Muscle layer of colon (tissue), 2 donors: ENCODE measurements around the gene FYCO1.

Experiments
- H3K27ac ChIP-seq: one replicate; pipeline ENCODE4 v1.7.0; 2013; ENCODE audit warnings: low read depth, mild to moderate bottlenecking, low read length, moderate library complexity
- H3K27me3 ChIP-seq, 2 donors: one replicate each; pipeline ENCODE4 v1.7.0; 2013; ENCODE audit warnings: low read length in 2 of 2, mild to moderate bottlenecking in 2 of 2; ENCODE audit not compliant: insufficient read depth in 2 of 2, control insufficient read depth in 1 of 2
- H3K36me3 ChIP-seq: one replicate; pipeline ENCODE4 v1.7.0; 2013; ENCODE audit warnings: mild to moderate bottlenecking, low read length; ENCODE audit not compliant: insufficient read depth
- H3K4me1 ChIP-seq: one replicate; pipeline ENCODE4 v1.7.0; 2013; ENCODE audit warnings: mild to moderate bottlenecking, low read length; ENCODE audit not compliant: insufficient read depth
- H3K4me3 ChIP-seq, 2 donors: one replicate each; pipeline ENCODE4 v1.7.0; 2013; ENCODE audit warnings: low read length in 2 of 2, low read depth in 1 of 2, mild to moderate bottlenecking in 1 of 2, moderate library complexity in 1 of 2
- H3K9ac ChIP-seq: one replicate; pipeline ENCODE4 v1.7.0; 2013; ENCODE audit warnings: low read length
- H3K9me3 ChIP-seq: one replicate; pipeline ENCODE4 v1.7.0; 2013; ENCODE audit warnings: mild to moderate bottlenecking, low read length
- donor health status: abdominal sarcoma.
- donor health status: Adenocarcinoma of cecum.

Gene FYCO1

DNA sequence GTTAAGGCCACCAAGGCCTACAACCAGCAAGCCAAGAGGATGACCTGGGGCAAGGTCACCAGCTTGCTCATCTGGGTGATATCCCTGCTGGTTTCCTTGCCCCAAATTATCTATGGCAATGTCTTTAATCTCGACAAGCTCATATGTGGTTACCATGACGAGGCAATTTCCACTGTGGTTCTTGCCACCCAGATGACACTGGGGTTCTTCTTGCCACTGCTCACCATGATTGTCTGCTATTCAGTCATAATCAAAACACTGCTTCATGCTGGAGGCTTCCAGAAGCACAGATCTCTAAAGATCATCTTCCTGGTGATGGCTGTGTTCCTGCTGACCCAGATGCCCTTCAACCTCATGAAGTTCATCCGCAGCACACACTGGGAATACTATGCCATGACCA, 48.7 kb downstream of the FYCO1 start:
- H3K4me3 ChIP-seq = no peak overlapping the region
- H3K4me1 ChIP-seq = peaks cover 30% of the 10 kb centered on the region
- H3K27me3 ChIP-seq = no peaks in the 10 kb centered on the region
- no peak overlapping the region for H3K9ac ChIP-seq
- H3K27ac ChIP-seq = no peak overlapping the region
- peaks cover 51% of the 10 kb centered on the region for H3K36me3 ChIP-seq
- no peaks in the 10 kb centered on the region for H3K9me3 ChIP-seq

DNA sequence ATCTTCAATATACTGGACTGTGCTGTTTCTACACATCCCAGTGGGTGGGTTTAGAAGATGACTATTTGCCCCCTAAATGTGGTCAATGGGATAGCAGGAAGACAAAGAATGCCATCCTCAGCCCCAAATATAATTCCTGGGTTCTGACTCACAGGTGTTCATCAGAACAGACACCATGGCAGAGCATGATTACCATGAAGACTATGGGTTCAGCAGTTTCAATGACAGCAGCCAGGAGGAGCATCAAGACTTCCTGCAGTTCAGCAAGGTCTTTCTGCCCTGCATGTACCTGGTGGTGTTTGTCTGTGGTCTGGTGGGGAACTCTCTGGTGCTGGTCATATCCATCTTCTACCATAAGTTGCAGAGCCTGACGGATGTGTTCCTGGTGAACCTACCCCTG, 49.3 kb downstream of the FYCO1 start:
- Histone ChIP-seq H3K9ac (no peak overlapping the region), H3K4me1 (peaks cover 30% of the 10 kb centered on the region), H3K27ac (no peak overlapping the region), H3K4me3 (no peak overlapping the region), H3K36me3 (peaks cover 45% of the 10 kb centered on the region), H3K27me3 (no peaks in the 10 kb centered on the region), H3K9me3 (no peaks in the 10 kb centered on the region)

DNA sequence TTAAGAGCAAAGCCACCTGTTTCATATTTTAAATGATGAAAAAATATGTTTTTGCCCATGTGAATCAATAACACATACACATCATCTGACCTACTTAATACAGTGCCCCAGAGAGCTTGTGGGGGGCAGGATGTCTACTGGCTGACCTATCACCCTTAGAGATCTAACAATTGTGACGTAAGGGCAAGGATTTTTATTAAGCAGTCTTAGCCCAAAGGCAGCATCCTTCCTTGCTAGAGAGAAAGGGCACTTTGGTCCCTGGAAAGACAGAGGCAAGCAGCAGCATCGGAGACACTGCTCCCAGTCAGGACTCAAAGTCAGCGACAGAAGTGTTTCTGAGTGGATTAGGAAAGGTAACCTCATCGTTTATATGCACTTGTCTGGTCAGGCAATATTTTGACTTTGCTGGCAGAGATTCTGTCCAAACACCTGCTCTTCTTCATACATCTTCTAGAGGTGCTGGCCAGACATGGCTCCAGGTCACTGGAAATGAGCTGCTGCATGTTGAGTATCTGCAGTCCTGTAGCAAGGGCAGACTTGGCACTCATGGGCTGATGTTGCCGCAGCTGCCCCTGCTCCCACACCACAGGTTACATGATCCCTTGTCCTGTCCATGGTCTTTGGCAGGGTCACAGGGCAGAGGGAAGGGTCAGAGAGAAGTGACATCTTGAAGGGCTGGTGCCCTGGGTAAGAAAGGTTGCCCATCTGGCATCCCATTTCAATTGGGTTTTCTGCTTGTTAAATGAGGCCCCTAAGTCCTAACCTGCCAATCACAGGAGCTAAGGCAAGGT, 50.6 kb downstream of the FYCO1 start:
- H3K36me3 ChIP-seq = peaks cover 32% of the 10 kb centered on the region
- H3K4me1 ChIP-seq = peaks cover 26% of the 10 kb centered on the region
- no peaks in the 10 kb centered on the region for H3K9me3 ChIP-seq
- no peaks in the 10 kb centered on the region for H3K27me3 ChIP-seq
- no peak overlapping the region for H3K4me3 ChIP-seq
- H3K9ac ChIP-seq = no peak overlapping the region
- H3K27ac ChIP-seq = no peak overlapping the region

- H3K4me3 ChIP-seq = no peak within 1 kb of the TSS
- H3K4me1 ChIP-seq = peaks cover 24% of the 10 kb centered on the region
- H3K9ac ChIP-seq = no peak within 1 kb of the TSS
- no peaks in the 10 kb centered on the region for H3K27me3 ChIP-seq
- H3K36me3 ChIP-seq = peaks cover 19% of the 10 kb centered on the region
- no peaks in the 10 kb centered on the region for H3K9me3 ChIP-seq
- H3K27ac ChIP-seq = no peak within 1 kb of the TSS
Measured at GRCh38 chr3:45943207-45943846, 52.3 kb downstream of the FYCO1 start, which contains the start of gene CXCR6. Gene CXCR6, plus strand, starts transcription at chr3:45943464. Its CDS starts 3,018 bp downstream, at chr3:45946482.

DNA sequence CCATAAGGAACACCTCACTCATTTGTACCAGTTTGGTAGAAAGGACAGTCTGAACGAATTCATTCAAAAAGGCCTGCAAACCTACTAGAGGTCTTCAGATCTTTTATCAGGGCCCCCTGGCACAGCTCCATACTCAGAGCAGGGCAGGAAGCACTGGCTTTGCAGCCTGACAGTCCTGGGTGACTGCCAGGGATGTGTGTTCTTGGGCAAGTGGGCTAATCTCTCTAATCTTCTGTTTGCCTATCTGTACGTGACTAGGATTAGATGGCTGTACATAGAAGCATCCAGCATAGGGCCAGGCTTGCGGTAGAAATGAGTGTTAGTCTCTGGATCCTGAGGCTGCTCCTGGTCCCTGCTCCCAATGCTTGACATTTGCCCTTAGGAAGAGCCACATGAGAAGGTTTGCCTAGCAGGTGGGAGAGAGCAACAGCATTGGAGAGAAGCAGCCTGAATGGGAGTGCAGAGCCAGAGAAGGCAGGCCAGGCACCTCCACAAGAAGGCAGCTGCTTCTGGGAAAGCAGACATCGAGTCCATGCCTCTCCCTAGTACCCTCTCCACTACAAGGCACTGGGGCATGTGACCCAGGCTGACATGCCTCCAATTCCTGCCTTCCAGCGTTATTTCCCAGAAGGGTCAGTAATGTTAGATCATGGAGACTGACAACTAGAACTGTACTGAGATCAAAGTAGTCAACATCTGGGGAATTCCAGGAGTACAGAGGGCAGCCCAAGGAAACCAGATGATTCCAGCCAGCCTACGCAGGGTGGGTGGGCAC, 53.4 kb downstream of the FYCO1 start:
- no peak overlapping the region for H3K27ac ChIP-seq
- H3K27me3 ChIP-seq = no peaks in the 10 kb centered on the region
- peaks cover 24% of the 10 kb centered on the region for H3K36me3 ChIP-seq
- H3K9ac ChIP-seq = no peak overlapping the region
- no peak overlapping the region for H3K4me3 ChIP-seq
- no peaks in the 10 kb centered on the region for H3K9me3 ChIP-seq
- peaks cover 14% of the 10 kb centered on the region for H3K4me1 ChIP-seq

DNA sequence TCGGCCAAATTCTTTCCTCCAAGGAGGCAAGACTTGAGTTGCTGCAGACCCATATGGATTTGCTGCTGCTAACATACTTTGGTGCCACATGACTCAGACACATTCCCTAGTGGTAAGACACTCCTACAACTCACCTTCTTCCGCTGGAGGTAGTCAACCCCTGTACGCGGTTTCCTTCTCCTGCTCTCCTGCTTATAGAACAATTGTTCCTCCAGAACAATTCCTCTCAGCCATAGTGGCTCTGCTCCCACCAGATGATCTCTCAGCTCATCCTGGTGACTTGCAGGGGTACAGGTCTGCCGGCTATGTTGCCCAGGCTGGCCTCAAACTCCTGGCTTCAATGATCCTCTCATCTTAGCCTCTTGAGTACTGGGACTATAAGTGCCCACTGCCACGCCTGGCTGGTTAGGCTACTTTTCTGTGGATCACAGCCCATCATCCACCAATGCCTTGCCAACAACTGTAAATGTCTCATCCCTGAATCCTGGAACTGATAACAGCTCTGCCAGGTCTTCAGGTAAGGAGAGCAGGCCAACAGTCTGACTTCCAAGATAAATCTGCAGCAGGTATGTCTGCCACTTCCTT, 54.8 kb downstream of the FYCO1 start:
- H3K27ac ChIP-seq = no peak overlapping the region
- peaks cover 24% of the 10 kb centered on the region for H3K36me3 ChIP-seq
- no peak overlapping the region for H3K9ac ChIP-seq
- no peaks in the 10 kb centered on the region for H3K9me3 ChIP-seq
- H3K4me1 ChIP-seq = peaks cover 12% of the 10 kb centered on the region
- no peaks in the 10 kb centered on the region for H3K27me3 ChIP-seq
- H3K4me3 ChIP-seq = no peak overlapping the region

- no peak overlapping the region for H3K9ac ChIP-seq
- H3K27me3 ChIP-seq = no peaks in the 10 kb centered on the region
- H3K36me3 ChIP-seq = peaks cover 31% of the 10 kb centered on the region
- peaks cover 12% of the 10 kb centered on the region for H3K4me1 ChIP-seq
- H3K4me3 ChIP-seq = no peak overlapping the region
- H3K9me3 ChIP-seq = no peaks in the 10 kb centered on the region
- no peak overlapping the region for H3K27ac ChIP-seq
Measured at GRCh38 chr3:45940004-45940780, 55.4 kb downstream of the FYCO1 start.

DNA sequence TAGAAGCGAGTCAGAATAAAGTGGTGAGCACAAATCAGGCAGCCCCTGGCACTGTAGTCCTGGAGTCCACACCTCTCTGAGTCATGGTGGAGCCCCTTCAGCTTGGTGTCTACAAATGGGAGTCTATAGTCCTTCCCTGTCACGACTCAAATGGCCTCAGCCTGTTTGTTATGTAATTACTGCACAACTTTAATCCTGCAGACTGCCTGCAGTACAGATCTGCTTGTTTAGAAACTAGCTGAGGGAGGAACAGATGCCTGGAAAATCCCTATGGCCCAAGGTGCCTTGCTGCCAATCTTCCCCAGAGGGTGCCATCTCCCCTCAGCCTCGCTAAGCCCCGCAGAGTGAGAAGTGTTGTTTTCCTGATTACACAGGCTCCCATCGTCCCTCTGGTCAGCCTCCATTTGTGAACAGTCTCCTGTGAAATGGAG, 56.3 kb downstream of the FYCO1 start:
- Histone ChIP-seq H3K4me1 (peaks cover 12% of the 10 kb centered on the region), H3K4me3 (no peak overlapping the region), H3K27ac (no peak overlapping the region), H3K9me3 (no peaks in the 10 kb centered on the region), H3K9ac (no peak overlapping the region), H3K27me3 (no peaks in the 10 kb centered on the region), H3K36me3 (peaks cover 39% of the 10 kb centered on the region)

GRCh38 chr3:45938864-45939263, 56.8 kb downstream of the FYCO1 start:
- H3K9ac ChIP-seq = no peak overlapping the region
- no peaks in the 10 kb centered on the region for H3K27me3 ChIP-seq
- H3K9me3 ChIP-seq = no peaks in the 10 kb centered on the region
- no peak overlapping the region for H3K27ac ChIP-seq
- H3K4me1 ChIP-seq = peaks cover 12% of the 10 kb centered on the region
- peaks cover 44% of the 10 kb centered on the region for H3K36me3 ChIP-seq
- H3K4me3 ChIP-seq = no peak overlapping the region

- no peak overlapping the region for H3K4me3 ChIP-seq
- no peak overlapping the region for H3K9ac ChIP-seq
- H3K9me3 ChIP-seq = no peaks in the 10 kb centered on the region
- peaks cover 45% of the 10 kb centered on the region for H3K36me3 ChIP-seq
- H3K4me1 ChIP-seq = peaks cover 12% of the 10 kb centered on the region
- no peak overlapping the region for H3K27ac ChIP-seq
- no peaks in the 10 kb centered on the region for H3K27me3 ChIP-seq
Measured at GRCh38 chr3:45938043-45938435, 57.6 kb downstream of the FYCO1 start.
